ENCODE data around the gene PTGR3.

PTGR3 gene

GRCh38 chr18:75208836-75209128 is 157 bp downstream of the PTGR3 start:
- Mint-ChIP-seq H3K36me3 (ENCODE audit: low read depth) (peaks cover 3% of the 10 kb centered on the region), H3K4me3 (peak overlapping the region in 2 of 3 experiments; percentile 95 to 96), H3K4me1 (peaks cover 50% of the 10 kb centered on the region), H3K9me3 (no peaks in the 10 kb centered on the region), H3K27ac (peak overlapping the region in 2 of 3 experiments; percentile 92 to 98), H3K27me3 (ENCODE audit: low read depth) (peaks cover 5% of the 10 kb centered on the region)
- no peak for TF ChIP-seq CTCF (IDR thresholded peaks at IDR 0.05; ENCODE audit: unreplicated experiment in 3 of 3)

- no peaks in the 10 kb centered on the region for H3K9me3 Mint-ChIP-seq
- no peak for TF ChIP-seq CTCF (IDR thresholded peaks at IDR 0.05; ENCODE audit: unreplicated experiment in 3 of 3)
- H3K4me1 Mint-ChIP-seq, result peaks cover 52% of the 10 kb centered on the region
- H3K4me3 Mint-ChIP-seq, result peak overlapping the region; percentile 93 to 96 (median 95)
- peaks cover 5% of the 10 kb centered on the region for H3K27me3 Mint-ChIP-seq (ENCODE audit: low read depth)
- peak overlapping the region; percentile 86 to 92 (median 89) for H3K27ac Mint-ChIP-seq
- peaks cover 3% of the 10 kb centered on the region for H3K36me3 Mint-ChIP-seq (ENCODE audit: low read depth)
Observed at GRCh38 chr18:75208155-75208835, 644 bp downstream of the PTGR3 start.

DNA sequence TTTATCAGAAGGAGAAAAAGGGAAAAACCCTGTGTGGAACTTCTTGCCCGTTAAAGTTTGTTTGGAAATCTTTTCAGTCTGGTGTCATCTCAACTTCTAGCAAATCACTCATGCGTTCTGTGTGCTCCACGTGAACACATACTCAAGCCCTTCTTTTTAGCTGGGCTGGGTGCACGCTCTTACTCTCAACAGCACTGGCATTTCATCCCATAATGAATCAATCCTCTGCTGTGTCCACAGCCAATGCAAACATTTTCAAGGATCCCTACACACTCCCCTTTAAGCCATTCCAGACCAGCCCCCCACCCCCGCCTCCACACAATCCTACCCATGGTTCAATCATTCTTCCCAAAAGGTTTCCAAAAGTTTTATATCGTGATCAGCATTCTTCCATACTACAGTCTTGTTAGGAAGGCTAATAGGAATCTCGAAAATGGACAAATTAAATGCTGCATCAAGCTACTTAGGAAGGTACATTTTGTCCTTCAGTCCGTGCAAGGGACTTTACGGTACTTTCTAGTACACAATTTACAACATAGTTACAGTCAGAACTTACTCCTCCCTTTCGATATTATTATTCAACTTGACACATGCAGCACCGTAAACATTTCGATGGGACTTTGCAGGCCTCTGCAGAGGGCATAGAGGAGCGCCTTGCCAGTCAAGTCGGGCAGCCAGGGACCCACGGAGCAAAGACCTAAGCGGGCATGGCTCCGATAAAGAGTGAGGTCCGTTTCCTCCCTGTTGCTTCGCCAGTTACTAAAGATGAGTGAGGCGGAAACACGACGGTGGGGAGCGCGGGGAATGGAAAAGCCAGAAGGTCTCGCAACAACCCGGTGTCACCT is 1.4 kb downstream of the PTGR3 start:
- Mint-ChIP-seq H3K27ac (peak overlapping the region; percentile 86 to 92 (median 89)), H3K4me3 (peak overlapping the region; percentile 93 to 96 (median 95)), H3K4me1 (peaks cover 52% of the 10 kb centered on the region), H3K36me3 (ENCODE audit: low read depth) (peaks cover 1% of the 10 kb centered on the region), H3K27me3 (ENCODE audit: low read depth) (peaks cover 5% of the 10 kb centered on the region), H3K9me3 (no peaks in the 10 kb centered on the region)
- no peak for TF ChIP-seq CTCF (IDR thresholded peaks at IDR 0.05; ENCODE audit: unreplicated experiment in 3 of 3)

- Mint-ChIP-seq H3K27me3 (ENCODE audit: low read depth) (peaks cover 5% of the 10 kb centered on the region), H3K36me3 (ENCODE audit: low read depth) (peaks cover 4% of the 10 kb centered on the region), H3K4me1 (peaks cover 58% of the 10 kb centered on the region), H3K4me3 (peak overlapping the region; percentile 93 to 96 (median 95)), H3K27ac (peak overlapping the region; percentile 86 to 92 (median 89)), H3K9me3 (no peaks in the 10 kb centered on the region)
- no peak for TF ChIP-seq CTCF (IDR thresholded peaks at IDR 0.05; ENCODE audit: unreplicated experiment in 3 of 3)
Observed at GRCh38 chr18:75206452-75207309, 2.3 kb downstream of the PTGR3 start.

DNA sequence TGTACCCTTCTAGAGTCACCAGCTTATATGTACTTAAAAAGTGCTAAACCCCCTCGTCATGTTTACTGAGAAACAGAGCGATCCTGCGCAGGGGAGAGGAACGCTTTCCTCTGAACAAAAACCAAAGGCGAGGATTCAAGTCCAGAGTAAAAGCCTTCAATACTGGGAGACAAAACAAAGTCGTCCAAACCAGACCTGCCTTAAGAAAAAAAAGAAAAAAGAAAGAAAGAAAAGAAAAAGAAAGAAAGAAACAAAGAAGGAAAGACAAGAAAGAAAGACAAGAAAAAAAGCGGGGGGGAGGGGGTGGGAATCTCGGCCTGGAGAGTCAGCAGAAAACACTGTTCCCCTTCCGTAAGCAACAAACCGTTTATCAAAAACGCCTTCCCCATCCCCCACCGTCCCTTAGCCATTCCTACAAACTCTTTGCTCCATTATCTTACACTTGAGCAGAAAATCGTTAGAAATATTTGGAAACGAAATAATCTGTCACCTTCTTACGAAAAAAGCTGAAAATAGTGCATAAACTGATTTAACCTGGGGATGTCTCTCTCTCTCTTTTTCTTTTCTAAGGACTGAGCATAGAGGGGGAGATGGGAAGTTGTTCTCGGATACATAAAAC is 3.3 kb downstream of the PTGR3 start:
- peaks cover 14% of the 10 kb centered on the region for H3K36me3 Mint-ChIP-seq (ENCODE audit: low read depth)
- peaks cover 5% of the 10 kb centered on the region for H3K27me3 Mint-ChIP-seq (ENCODE audit: low read depth)
- no peaks in the 10 kb centered on the region for H3K9me3 Mint-ChIP-seq
- H3K4me3 Mint-ChIP-seq, result peak overlapping the region; percentile 93 to 96 (median 95)
- TF ChIP-seq CTCF (IDR thresholded peaks at IDR 0.05; ENCODE audit: unreplicated experiment in 3 of 3), result no peak
- H3K27ac Mint-ChIP-seq, result peak overlapping the region; percentile 86 to 92 (median 89)
- peaks cover 66% of the 10 kb centered on the region for H3K4me1 Mint-ChIP-seq

Data from nephron (organoid).